Pancreas (tissue), 10 donors: Measurements from ENCODE around the gene EME2. TPM values are rescaled to one million over a fixed set of nuclear protein-coding genes. Genes with fewer than 3 reads are reported as not detected.
"Not testable (repeated sequence)": the region's sequence is repeated elsewhere in the genome, so short reads cannot be mapped to it uniquely, and the experiment has no call there.

Experiments used
- ATAC-seq, 4 donors: fragments of 200-7000 bp; cut with Tn5 transposase; one replicate each; pipeline versions ENCODE4 v1.8.0 to v1.9.1; 2020; ENCODE audit warnings: mild to moderate bottlenecking in 4 of 4, moderate library complexity in 4 of 4
- DNase-seq, 6 donors: peaks; one replicate each; pipeline ENCODE4 v3.0.0-alpha.2; 2020
- FAIRE-seq: peaks from 2 replicates; lab custom pipeline; 2012; peaks lifted over from hg19 to GRCh38; lab: Jason Lieb, UNC
- H3K27ac ChIP-seq, 4 donors: fragments of 200-600 bp; sonication (generic); 1 replicate in 3 of 4; 2 replicates in 1 of 4; pipeline versions ENCODE4 v1.5.0 to v1.8.0; 2020
- H3K27me3 ChIP-seq, 4 donors: fragments of 200-600 bp; one replicate each; pipeline ENCODE4 v1.8.0; 2021
- H3K36me3 ChIP-seq, 3 donors: fragments of 200-600 bp; sonication (generic) in 1 of 3; one replicate each; pipeline versions ENCODE4 v1.5.0 to v1.8.0; 2020 to 2021
- H3K4me1 ChIP-seq, 3 donors: fragments of 200-600 bp; one replicate each; pipeline ENCODE4 v1.8.0; 2021
- H3K4me3 ChIP-seq, 4 donors: fragments of 200-600 bp; sonication (generic) in 2 of 4; one replicate each; pipeline versions ENCODE4 v1.5.0 to v1.8.0; 2020 to 2021
- H3K9me3 ChIP-seq, 4 donors: fragments of 200-600 bp; one replicate each; pipeline ENCODE4 v1.8.0; 2021
- WGBS, 2 donors: extraction: QIAGEN DNeasy Blood & Tissue Kit; methylation state at CpG; one replicate each; pipeline ENCODE4 v1.1.7; 2013; 5-methylcytosine and 5-hydroxymethylcytosine counted together
- intact Hi-C, 3 donors: fragments of 100-400 bp; cut with DNase I; formaldehyde crosslinking; loops; one replicate each; pipeline versions ENCODE4 v1.11.1 to v1.14.2; 2022
- polyA plus RNA-seq, 2 donors: library from polyadenylated mRNA; stranded (reverse); fragments of 200-250 nt; gene quantifications; one replicate each; pipeline ENCODE4 v1.2.3, GENCODE V29; 2013
- total RNA-seq, 6 donors: library from RNA; stranded (reverse); fragmentation: NEBNext Ultra II Directional in 4 of 6; extraction: Animal tissue kit (Norgen Biotek cat#: 25700) in 4 of 6; gene quantifications; one replicate each; pipeline versions ENCODE4 v1.2.1 to v1.2.4, GENCODE V29; 2021 to 2023
- TF ChIP-seq, protein P1 (sequence below), 4 donors: fragments of 200-600 bp; sonication (generic) in 3 of 4; IDR thresholded peaks; one replicate each; pipeline versions ENCODE4 v1.5.0 to v1.8.0; 2021; ENCODE audit warnings: antibody characterized with exemption in 4 of 4
- donor health status: healthy with polysubstance abuse.
- donor health status: DM: no; HTN: no; CAD: no; lungs with moderate emphysema.
- donor health status: DM: no; HTN: no; CAD: no.
- donor health status: control.
- donor health status: control.
- donor health status: Bipolar disorder and iron deficiency.
- donor health status: DM: yes; HTN: yes; CAD: no.
- donor health status: DM: no; HTN: no; CAD: no.
- donor health status: DM: no; HTN: no; CAD: no.
- donor health status: DM: yes; HTN: yes; CAD: no.

EME2 gene
- total and polyA plus RNA-seq, 8 donors, result 4.7 to 37.9 (median 8.1) TPM

DNA sequence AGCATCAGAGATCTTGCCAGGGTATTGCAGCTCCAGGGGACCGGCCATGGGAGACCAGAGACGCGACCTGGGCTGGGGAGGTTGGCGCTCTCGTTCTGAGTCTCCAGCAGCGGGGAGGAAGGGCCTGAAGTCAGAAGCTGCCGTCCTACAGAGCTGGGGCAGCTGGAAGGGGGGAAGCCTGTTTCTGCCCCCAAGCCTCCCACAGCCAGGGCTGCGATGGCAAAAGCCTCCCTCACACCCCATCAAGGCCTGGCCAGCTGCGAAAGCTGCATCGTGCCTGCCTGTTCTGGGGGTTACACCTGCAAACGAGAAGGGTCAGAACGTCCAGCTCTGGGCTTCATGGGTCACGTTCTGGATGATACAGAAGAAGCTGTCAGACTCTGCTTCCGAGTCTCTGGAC lies 40.5 kb upstream of the EME2 start:
- Histone ChIP-seq H3K9me3 (no peaks in the 10 kb centered on the region), H3K4me1 (no peaks in the 10 kb centered on the region), H3K36me3 (peaks cover 0 to 36% (median 3%) of the 10 kb centered on the region in 3 donors), H3K4me3 (no peak overlapping the region), H3K27ac (no peak overlapping the region), H3K27me3 (no peaks in the 10 kb centered on the region)
- DNase-seq, result no peak
- TF ChIP-seq, protein P1, sequence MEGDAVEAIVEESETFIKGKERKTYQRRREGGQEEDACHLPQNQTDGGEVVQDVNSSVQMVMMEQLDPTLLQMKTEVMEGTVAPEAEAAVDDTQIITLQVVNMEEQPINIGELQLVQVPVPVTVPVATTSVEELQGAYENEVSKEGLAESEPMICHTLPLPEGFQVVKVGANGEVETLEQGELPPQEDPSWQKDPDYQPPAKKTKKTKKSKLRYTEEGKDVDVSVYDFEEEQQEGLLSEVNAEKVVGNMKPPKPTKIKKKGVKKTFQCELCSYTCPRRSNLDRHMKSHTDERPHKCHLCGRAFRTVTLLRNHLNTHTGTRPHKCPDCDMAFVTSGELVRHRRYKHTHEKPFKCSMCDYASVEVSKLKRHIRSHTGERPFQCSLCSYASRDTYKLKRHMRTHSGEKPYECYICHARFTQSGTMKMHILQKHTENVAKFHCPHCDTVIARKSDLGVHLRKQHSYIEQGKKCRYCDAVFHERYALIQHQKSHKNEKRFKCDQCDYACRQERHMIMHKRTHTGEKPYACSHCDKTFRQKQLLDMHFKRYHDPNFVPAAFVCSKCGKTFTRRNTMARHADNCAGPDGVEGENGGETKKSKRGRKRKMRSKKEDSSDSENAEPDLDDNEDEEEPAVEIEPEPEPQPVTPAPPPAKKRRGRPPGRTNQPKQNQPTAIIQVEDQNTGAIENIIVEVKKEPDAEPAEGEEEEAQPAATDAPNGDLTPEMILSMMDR (IDR thresholded peaks at IDR 0.05), result no peak
- intact Hi-C loops, result no loop called here
- no peak for ATAC-seq
- FAIRE-seq, result no peak
- WGBS, 2 donors, result 85 to 87% methylated on average over 14 of the region's 14 CpGs

DNA sequence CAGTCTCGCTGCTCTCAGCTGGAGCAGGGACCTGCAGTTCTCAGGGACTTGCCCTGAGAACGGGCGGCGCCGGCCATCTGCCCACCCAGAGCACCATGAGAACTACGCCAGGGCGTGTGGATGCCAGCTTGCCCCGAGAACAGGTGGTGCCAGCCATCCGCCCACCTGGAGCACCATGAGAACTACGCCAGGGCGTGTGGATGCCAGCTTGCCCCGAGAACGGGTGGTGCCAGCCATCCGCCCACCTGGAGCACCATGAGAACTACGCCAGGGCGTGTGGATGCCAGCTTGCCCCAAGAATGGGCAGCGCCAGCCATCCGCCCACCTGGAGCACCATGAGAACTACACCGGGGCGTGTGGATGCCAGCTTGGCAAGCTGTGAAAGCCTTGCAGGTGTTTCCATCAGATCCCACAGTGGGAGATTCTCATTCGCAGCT lies 40.0 kb upstream of the EME2 start:
- H3K36me3 ChIP-seq, result peaks cover 0 to 36% (median 3%) of the 10 kb centered on the region in 3 donors
- ATAC-seq, FAIRE-seq, H3K27ac ChIP-seq, intact Hi-C loops, H3K9me3 ChIP-seq, H3K27me3 ChIP-seq, H3K4me1 ChIP-seq, H3K4me3 ChIP-seq, DNase-seq: not testable (repeated sequence)
- WGBS, 2 donors, result 90 to 91% methylated on average over 20 to 21 of the region's 21 CpGs

DNA sequence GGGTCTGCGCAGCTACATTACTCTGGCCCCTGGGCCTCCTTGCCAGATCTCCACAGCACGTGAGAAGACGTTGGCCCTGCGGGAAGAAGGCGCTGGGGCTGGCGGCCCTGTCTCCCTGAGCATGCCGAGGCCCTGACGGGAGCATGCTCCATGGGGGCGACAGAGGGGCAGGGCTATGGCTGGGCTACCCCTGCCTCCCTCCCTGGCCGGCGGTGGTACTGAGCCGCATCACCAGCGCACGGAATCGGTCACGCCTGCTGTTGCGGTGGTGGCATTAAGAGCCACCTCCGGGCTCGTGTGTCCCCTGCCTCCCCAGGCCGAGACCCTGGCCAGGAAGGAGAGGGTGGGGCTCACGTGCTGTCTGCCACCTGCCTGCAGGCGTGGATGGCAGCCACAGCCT lies 38.5 kb upstream of the EME2 start:
- peak in 1 of 4 donors; percentile 32 for ATAC-seq

DNA sequence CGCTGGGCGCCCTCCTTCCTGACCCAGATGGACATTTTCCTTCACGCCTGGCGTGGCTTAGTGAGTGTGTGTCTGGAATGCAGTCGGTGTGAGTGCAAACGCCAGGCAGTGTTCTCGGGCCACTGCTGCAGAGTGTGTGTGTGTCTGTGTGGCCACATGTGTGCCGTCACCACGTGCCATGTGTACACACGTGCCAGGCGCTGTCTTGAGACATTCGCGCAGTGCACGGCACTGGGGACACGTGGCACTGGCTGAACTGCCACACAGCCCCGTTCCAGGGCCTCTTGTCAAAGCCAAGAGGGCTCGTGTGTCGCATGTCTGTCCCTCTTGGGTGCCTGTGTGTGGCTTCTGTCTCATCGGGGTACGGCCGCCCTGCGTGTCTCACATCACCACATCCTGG lies 37.8 kb upstream of the EME2 start:
- H3K9me3 ChIP-seq, result no peaks in the 10 kb centered on the region
- H3K4me1 ChIP-seq, result no peaks in the 10 kb centered on the region
- H3K27ac ChIP-seq, result no peak overlapping the region
- H3K36me3 ChIP-seq, result peaks cover 0 to 28% (median 3%) of the 10 kb centered on the region in 3 donors
- no peaks in the 10 kb centered on the region for H3K27me3 ChIP-seq
- DNase-seq (no peak), ATAC-seq (peak in 1 of 4 donors; percentile 11), FAIRE-seq (no peak)
- TF ChIP-seq, protein P1 (IDR thresholded peaks at IDR 0.05), result no peak
- intact Hi-C loops, result no loop called here
- H3K4me3 ChIP-seq, result no peak overlapping the region
- 97 to 98% methylated on average over 22 of the region's 22 CpGs for WGBS, 2 donors

More for the DNA sequence above, 38.5 kb upstream of the EME2 start:
- Histone ChIP-seq H3K27me3 (no peaks in the 10 kb centered on the region), H3K4me3 (no peak overlapping the region), H3K36me3 (peaks cover 0 to 31% (median 3%) of the 10 kb centered on the region in 3 donors), H3K27ac (no peak overlapping the region), H3K9me3 (no peaks in the 10 kb centered on the region), H3K4me1 (no peaks in the 10 kb centered on the region)
- TF ChIP-seq, protein P1 (IDR thresholded peaks at IDR 0.05), result no peak
- DNase-seq (no peak), FAIRE-seq (no peak)
- intact Hi-C loops, result no loop called here
- 95 to 97% methylated on average over 22 of the region's 22 CpGs for WGBS, 2 donors

DNA sequence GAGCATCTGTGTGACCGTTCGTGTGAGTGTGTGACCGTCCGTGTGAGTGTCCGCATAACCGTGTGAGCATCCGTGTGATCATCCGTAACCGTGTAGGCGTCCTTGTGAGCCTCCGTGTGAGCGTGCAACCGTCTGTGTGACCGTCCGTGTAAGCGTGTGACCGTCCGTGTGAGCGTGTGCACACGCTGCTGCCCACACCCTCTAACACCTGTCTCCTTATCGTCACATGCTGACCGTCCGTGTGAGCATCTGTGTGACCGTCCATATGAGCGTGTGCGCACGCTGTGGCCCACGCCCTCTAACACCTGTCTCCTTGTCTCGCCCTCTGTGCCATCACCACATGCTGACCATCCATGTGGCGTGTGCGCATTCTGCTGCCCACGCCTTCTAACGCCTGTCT lies 32.4 kb upstream of the EME2 start:
- FAIRE-seq (no peak), DNase-seq (no peak), ATAC-seq (no peak)
- TF ChIP-seq, protein P1 (IDR thresholded peaks at IDR 0.05), result no peak
- intact Hi-C loops, result no loop called here
- H3K9me3 ChIP-seq, result no peaks in the 10 kb centered on the region
- no peaks in the 10 kb centered on the region for H3K27me3 ChIP-seq
- H3K4me3 ChIP-seq, result no peak overlapping the region
- WGBS, 2 donors, result 95 to 97% methylated on average over 33 of the region's 33 CpGs
- H3K4me1 ChIP-seq, result no peaks in the 10 kb centered on the region
- peaks cover 0 to 11% (median 0%) of the 10 kb centered on the region in 3 donors for H3K36me3 ChIP-seq
- no peak overlapping the region for H3K27ac ChIP-seq
